T-helper 17 cell (primary cell): ENCODE data around the gene C10orf90. TPM values are rescaled to one million over a fixed set of nuclear protein-coding genes. Genes with fewer than 3 reads are reported as not detected.

Experiments
- ATAC-seq: fragments of 150-1000 bp; cut with Tn5 transposase; 2 replicates; pipeline ENCODE4 v1.10.0; 2021; ENCODE audit warnings: mild to moderate bottlenecking, moderate library complexity
- DNase-seq, 3 donors: peaks; one replicate each; pipeline versions ENCODE4 v3.0.0 to v3.0.0-alpha.2; 2020 to 2021
- H3K9me3 ChIP-seq: one replicate; pipeline ENCODE4 v1.7.0; 2013; ENCODE audit warnings: low read length, mild to moderate bottlenecking; ENCODE audit not compliant: control insufficient read depth, poor library complexity, severe bottlenecking
- H3K27ac Mint-ChIP-seq: one replicate; pipeline ENCODE4 v1.8.0; 2022; ENCODE audit warnings: mild to moderate bottlenecking, moderate library complexity, mixed read lengths
- H3K27me3 Mint-ChIP-seq: one replicate; pipeline ENCODE4 v1.8.0; 2022; ENCODE audit warnings: mixed read lengths
- H3K36me3 Mint-ChIP-seq: one replicate; pipeline ENCODE4 v1.8.0; 2022; ENCODE audit warnings: low read depth, mixed read lengths
- H3K4me1 Mint-ChIP-seq: one replicate; pipeline ENCODE4 v1.8.0; 2022; ENCODE audit warnings: mild to moderate bottlenecking, mixed read lengths
- H3K4me3 Mint-ChIP-seq: one replicate; pipeline ENCODE4 v1.8.0; 2022; ENCODE audit warnings: mild to moderate bottlenecking, moderate library complexity, mixed read lengths
- total RNA-seq, 4 donors: library from RNA in 2 of 4; stranded (reverse) in 2 of 4; gene quantifications; one replicate each; pipeline ENCODE4 v1.2.3 and lab custom pipeline; 2022 to 2026

The C10orf90 gene
- total RNA-seq, 2 donors from 2014 or later = 0.83 TPM; not detected in 1

DNA sequence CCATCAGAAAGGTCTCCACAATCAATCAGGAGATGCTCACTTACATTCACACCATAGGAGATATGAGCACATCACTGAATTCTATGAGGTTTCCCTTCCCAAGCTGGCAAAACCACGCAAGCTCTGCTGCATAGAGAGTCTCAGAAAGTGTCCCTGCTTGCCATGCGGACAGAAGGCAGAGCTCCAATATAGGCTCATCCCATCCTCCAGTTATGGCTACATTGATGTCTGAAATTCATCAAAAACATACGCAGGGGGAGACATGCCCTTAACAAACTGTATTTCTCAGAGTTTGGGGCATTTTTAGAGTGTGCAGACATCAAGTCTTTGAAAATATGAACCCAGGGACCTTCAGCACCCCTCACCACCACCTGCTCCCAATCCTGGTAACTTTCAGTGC lies 2.9 kb downstream of the C10orf90 start:
- Mint-ChIP-seq H3K36me3 (no peaks in the 10 kb centered on the region), H3K27me3 (no peaks in the 10 kb centered on the region), H3K27ac (no peak overlapping the region), H3K4me3 (no peak overlapping the region), H3K4me1 (no peaks in the 10 kb centered on the region)
- ATAC-seq (no peak), DNase-seq (no peak)
- H3K9me3 ChIP-seq = no peaks in the 10 kb centered on the region

DNA sequence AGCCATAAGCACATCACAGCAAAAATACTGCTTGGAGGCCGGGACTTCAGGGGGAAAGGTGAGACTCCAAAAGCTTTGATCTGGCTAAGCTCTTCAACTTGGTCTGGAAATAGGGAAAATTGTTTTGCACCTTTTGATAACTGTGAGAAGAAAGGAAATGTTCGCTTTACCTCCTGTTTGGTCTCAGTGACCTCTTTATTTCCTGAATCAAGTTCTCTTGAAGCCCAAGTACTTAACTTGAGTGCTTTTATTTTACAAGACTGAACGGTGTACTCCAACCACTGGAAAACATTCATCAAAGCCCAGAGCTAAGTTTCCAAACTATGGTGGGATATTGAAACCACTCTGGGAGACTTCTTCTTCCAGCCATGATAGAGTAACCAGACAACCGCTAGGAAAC lies 5.3 kb downstream of the C10orf90 start:
- Mint-ChIP-seq H3K27me3 (no peaks in the 10 kb centered on the region), H3K27ac (no peak overlapping the region), H3K4me1 (no peaks in the 10 kb centered on the region), H3K4me3 (no peak overlapping the region), H3K36me3 (no peaks in the 10 kb centered on the region)
- no peaks in the 10 kb centered on the region for H3K9me3 ChIP-seq
- no peak for ATAC-seq
- DNase-seq = no peak

DNA sequence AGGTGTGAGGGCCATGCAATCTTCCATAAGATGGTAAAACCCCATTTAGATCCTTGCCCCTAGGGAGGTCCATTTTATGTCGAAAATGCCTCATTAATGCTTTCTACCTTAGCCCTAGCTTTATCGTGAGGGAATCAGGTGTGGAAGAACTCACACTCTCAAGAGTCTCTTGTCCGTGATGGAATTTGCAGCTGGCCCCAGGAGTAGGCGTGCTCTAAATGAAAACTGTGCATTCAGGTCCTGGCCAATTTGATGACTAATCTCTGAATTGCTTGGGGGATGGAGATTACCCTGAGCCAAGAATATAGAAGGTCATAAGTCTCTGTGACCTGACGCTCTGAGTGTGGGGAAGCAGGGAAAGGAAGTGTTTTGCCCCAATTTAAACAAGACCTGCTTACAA lies 6.6 kb downstream of the C10orf90 start:
- no peak for ATAC-seq
- no peak overlapping the region for H3K27ac Mint-ChIP-seq
- H3K36me3 Mint-ChIP-seq = no peaks in the 10 kb centered on the region
- no peaks in the 10 kb centered on the region for H3K27me3 Mint-ChIP-seq
- DNase-seq = no peak
- H3K9me3 ChIP-seq = no peaks in the 10 kb centered on the region
- H3K4me3 Mint-ChIP-seq = no peak overlapping the region
- no peaks in the 10 kb centered on the region for H3K4me1 Mint-ChIP-seq

DNA sequence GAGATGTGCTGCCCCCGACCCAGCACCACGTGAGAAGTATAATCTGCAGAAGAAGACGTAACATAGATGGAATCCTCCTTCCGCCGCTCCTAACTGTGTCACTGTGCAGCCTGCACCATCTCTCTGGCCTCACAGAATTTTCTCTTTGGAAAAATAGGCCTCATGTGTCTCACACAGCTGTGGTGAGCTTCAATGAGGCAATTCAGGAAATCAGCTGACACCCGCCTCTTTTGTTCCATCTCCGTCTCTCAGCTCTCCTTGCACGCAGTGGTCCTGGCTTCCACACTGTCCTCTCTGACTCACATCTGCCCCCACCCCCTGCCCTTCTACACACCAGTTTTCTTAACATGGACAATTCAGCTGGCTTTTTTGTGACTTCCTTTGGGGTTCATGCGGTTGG lies 7.2 kb downstream of the C10orf90 start:
- Mint-ChIP-seq H3K4me1 (no peaks in the 10 kb centered on the region), H3K4me3 (peak overlapping the region; percentile 5), H3K36me3 (no peaks in the 10 kb centered on the region), H3K27ac (no peak overlapping the region), H3K27me3 (no peaks in the 10 kb centered on the region)
- DNase-seq (no peak), ATAC-seq (peak; percentile 35)
- H3K9me3 ChIP-seq = no peaks in the 10 kb centered on the region

DNA sequence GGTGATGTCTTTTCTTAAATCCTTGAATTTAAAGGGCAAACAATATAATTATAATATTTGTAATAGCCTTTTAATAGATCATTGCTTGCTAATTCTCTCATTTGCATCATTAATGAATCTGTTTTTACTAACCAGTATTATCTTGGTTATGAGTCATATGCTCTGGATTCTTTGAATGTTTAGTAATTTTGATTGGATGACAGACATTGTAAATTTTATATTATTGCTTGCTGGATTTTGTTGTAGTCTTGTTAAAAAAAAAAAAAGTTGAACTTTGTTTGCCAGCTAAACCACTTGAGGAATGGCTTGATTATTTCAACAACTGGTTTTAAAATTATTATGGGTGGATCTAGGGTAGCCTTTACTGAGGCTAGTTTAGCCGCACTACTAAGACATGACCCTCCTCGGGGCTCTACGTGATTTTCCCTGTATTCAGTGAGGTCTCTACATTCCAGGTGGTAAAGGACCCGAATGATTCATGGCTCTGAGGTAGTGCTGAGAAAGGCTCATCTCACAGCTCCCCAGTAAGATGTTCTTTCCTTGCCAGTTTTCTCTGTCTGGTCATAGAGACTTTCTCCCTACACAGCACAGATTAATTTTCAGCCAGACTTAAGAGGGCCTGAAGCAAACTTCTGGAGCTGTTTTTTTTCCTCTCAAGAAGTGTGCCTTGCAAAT lies 8.5 kb downstream of the C10orf90 start:
- ATAC-seq = no peak
- Mint-ChIP-seq H3K27ac (no peak overlapping the region), H3K4me1 (no peaks in the 10 kb centered on the region), H3K27me3 (no peaks in the 10 kb centered on the region), H3K4me3 (no peak overlapping the region), H3K36me3 (no peaks in the 10 kb centered on the region)
- H3K9me3 ChIP-seq = no peaks in the 10 kb centered on the region
- no peak for DNase-seq

DNA sequence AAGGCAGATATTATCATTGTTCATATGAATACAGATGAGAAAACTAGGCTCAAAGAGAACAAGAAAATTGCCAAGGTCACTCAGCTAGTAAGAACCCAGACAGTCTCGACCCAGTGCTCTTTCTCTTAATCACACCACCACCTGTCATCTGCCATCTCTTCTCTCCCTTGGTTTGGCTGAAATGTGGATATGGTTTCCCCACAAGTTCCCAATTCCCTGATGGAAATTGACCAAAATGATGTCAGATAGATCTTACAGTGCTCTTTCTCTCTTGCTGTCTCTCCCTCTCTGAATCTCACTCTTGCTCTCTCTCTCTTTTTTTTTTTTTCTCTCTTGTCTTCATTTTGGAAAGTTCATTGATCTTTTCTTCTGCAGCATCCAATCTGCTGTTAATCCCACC lies 9.1 kb downstream of the C10orf90 start:
- DNase-seq (no peak), ATAC-seq (no peak)
- H3K4me1 Mint-ChIP-seq = no peaks in the 10 kb centered on the region
- no peaks in the 10 kb centered on the region for H3K27me3 Mint-ChIP-seq
- H3K9me3 ChIP-seq = no peaks in the 10 kb centered on the region
- H3K4me3 Mint-ChIP-seq = no peak overlapping the region
- no peaks in the 10 kb centered on the region for H3K36me3 Mint-ChIP-seq
- no peak overlapping the region for H3K27ac Mint-ChIP-seq

DNA sequence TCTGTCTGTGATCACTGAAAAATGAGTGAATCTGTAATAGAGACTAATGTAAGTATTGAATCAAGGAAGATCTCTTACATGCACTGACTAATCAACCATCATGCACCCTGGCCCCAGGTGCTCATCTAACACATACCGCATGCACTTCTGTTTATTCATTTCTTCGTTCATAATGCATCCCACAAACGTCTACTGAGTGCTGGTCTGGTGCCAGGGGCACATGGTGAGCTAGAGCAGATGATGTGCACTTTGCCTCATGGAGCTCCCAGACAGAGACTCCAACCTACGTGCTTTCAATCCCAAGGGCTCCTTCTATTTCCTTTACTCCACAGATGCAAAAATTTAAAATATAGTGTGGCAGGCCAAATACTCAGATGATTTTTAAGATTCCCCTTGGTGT lies 10.7 kb downstream of the C10orf90 start:
- Mint-ChIP-seq H3K36me3 (no peaks in the 10 kb centered on the region), H3K4me1 (no peaks in the 10 kb centered on the region), H3K27me3 (no peaks in the 10 kb centered on the region), H3K27ac (no peak overlapping the region), H3K4me3 (no peak overlapping the region)
- no peaks in the 10 kb centered on the region for H3K9me3 ChIP-seq
- DNase-seq (no peak), ATAC-seq (no peak)

DNA sequence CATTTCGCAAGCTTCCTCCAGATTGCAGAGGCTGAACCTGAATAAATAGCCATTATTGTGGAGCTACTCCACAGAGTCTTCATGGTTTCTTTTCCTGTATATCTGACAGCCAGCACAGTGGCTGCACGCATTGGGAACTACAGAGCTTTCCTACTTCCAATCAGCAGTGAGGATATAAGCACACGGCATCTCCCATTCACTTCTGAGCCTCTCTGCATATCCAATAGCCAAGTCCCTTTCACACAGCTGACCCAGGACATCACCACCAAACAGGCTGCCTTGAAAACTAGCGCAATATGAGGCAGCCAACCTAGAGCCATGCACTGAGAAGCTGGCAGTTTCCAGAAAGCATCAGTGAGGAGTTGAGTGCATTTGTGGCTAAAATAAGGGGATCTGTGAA lies 11.6 kb downstream of the C10orf90 start:
- DNase-seq (no peak), ATAC-seq (no peak)
- Mint-ChIP-seq H3K4me1 (no peaks in the 10 kb centered on the region), H3K27ac (no peak overlapping the region), H3K4me3 (no peak overlapping the region), H3K27me3 (no peaks in the 10 kb centered on the region), H3K36me3 (no peaks in the 10 kb centered on the region)
- H3K9me3 ChIP-seq = no peaks in the 10 kb centered on the region

DNA sequence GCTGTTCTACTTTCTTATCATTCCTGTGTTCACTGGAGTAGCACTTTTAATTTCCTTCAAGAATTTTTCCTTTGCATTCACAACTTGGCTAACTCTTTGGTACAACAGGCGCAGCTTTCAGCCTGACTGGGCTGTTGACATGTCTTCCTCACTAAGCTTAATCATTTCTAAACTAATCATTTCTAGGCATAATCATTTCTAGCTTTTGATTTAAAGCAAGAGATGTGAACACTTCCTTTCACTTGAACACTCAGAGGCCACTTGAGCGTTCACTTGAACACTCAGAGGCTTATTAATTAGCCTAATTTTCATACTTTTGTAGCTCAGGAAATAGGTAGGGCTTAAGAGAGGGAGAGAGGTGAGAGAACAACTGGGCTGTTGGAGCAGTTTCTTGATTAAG lies 15.9 kb downstream of the C10orf90 start:
- no peaks in the 10 kb centered on the region for H3K36me3 Mint-ChIP-seq
- no peak overlapping the region for H3K27ac Mint-ChIP-seq
- no peaks in the 10 kb centered on the region for H3K9me3 ChIP-seq
- DNase-seq (no peak), ATAC-seq (no peak)
- no peaks in the 10 kb centered on the region for H3K27me3 Mint-ChIP-seq
- no peaks in the 10 kb centered on the region for H3K4me1 Mint-ChIP-seq
- H3K4me3 Mint-ChIP-seq = no peak overlapping the region

DNA sequence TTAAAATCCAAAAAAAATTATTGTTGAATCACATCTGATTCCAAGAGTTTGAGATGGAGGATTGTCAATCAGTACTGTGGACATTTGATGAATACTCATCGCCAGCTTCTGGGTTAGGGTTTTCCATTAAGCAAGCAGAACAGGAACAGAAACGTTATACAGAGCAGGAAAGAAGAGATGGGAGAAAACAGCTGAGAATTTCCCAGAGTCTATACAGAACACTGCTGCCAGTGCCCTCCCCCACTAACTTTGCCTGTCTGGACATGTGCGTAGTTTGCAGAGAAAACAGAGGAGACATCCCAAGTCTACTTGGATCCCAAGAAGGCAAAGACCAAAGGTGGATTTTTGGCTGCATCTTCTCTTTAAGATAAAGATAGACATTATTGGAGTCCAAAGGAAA lies 19.0 kb downstream of the C10orf90 start:
- Mint-ChIP-seq H3K36me3 (no peaks in the 10 kb centered on the region), H3K4me1 (no peaks in the 10 kb centered on the region), H3K27me3 (no peaks in the 10 kb centered on the region), H3K27ac (no peak overlapping the region), H3K4me3 (no peak overlapping the region)
- H3K9me3 ChIP-seq = no peaks in the 10 kb centered on the region
- ATAC-seq = no peak
- no peak for DNase-seq

DNA sequence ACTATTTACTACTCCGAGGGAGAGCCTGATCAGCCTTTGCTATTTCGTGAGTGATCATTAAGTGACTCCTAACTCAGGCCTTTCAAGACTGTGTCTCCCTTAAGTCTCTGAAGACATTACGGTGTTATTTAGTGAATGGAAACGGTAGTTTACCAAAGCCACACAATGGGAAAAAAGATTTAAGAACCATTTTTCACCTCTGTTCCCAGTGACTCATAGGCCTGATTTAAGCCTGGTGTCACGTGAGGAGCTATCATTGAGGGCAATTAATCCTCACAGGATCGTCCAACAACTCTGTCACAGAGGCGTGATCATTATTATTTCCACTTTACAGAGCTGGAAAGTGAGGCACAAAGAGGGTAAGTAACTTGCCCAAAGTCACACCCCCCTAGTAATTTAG lies 20.3 kb downstream of the C10orf90 start:
- ATAC-seq = no peak
- Mint-ChIP-seq H3K4me1 (no peaks in the 10 kb centered on the region), H3K36me3 (no peaks in the 10 kb centered on the region), H3K4me3 (no peak overlapping the region), H3K27ac (no peak overlapping the region), H3K27me3 (no peaks in the 10 kb centered on the region)
- no peaks in the 10 kb centered on the region for H3K9me3 ChIP-seq
- DNase-seq = no peak

DNA sequence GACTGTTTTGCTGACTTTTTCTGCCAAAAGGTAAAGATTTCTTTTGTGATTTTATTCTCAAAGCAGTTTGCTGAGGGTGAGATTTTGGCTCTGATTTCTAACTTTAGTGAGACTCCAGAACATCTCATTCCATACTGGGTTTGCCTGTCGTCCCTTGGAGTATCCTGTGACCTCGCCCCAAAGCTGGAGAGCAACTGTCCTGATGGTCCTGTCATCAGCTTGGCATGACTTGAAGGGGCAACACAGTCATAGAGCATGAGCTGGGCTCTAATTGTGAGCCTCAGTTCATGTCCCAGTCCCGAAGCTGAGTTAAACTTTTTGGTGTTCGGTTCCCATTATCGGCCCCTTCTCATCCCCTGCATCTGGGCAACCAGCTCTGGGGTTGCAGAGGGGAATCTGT lies 23.4 kb downstream of the C10orf90 start:
- H3K36me3 Mint-ChIP-seq = no peaks in the 10 kb centered on the region
- H3K4me1 Mint-ChIP-seq = no peaks in the 10 kb centered on the region
- no peaks in the 10 kb centered on the region for H3K27me3 Mint-ChIP-seq
- DNase-seq (no peak), ATAC-seq (no peak)
- H3K4me3 Mint-ChIP-seq = no peak overlapping the region
- H3K9me3 ChIP-seq = no peaks in the 10 kb centered on the region
- H3K27ac Mint-ChIP-seq = no peak overlapping the region

DNA sequence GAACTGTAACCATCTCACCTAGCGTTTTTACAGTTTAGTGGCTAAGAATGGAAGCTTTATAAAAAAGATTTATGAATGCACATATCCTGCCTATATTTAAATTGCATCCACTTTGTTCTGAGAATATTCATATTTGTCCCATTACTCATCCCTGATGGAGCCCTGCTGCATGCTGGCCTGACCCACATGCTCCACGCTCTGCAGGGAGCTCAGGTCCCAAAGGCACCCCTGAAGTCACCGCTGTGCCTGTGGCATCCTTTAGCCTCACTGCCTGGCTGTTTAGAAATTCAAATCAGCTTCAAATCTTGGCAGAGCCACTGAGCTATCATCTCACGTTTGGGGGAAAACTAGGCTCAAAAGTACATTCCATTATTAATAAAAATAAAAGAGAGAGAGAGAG lies 24.4 kb downstream of the C10orf90 start:
- Mint-ChIP-seq H3K4me3 (no peak overlapping the region), H3K27me3 (no peaks in the 10 kb centered on the region), H3K27ac (no peak overlapping the region), H3K4me1 (no peaks in the 10 kb centered on the region), H3K36me3 (no peaks in the 10 kb centered on the region)
- no peak for ATAC-seq
- DNase-seq = no peak
- H3K9me3 ChIP-seq = no peaks in the 10 kb centered on the region

DNA sequence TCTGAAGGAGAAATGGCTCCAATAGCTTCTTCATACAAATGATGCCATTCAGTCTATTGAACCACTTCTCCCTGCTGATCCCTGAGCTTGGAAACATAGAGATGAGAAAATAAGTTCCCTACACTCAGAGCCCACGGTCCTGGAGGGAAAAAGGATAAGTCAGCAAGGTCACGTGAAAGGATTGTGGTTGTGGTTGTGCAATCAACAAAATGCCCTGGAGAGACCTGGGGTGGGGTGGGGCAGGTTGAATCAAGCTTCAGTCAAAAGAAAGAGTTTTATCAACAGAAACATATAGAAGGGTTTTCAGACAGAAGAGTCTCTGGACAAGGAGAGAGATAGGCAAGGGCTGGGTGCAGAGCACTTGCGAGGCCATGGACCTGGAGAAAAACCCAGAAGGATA lies 30.1 kb downstream of the C10orf90 start:
- peaks cover 4% of the 10 kb centered on the region for H3K27me3 Mint-ChIP-seq
- ATAC-seq (no peak), DNase-seq (no peak)
- H3K9me3 ChIP-seq = peaks cover 2% of the 10 kb centered on the region
- H3K4me1 Mint-ChIP-seq = no peaks in the 10 kb centered on the region
- no peak overlapping the region for H3K4me3 Mint-ChIP-seq
- no peaks in the 10 kb centered on the region for H3K36me3 Mint-ChIP-seq
- H3K27ac Mint-ChIP-seq = no peak overlapping the region
